GM12801 (cell line): ENCODE measurements around the gene OR2F2.

Source experiments
- TF ChIP-seq, protein P1 (sequence below): IDR thresholded peaks from one replicate; pipeline ENCODE4 v1.5.1; 2011; ENCODE audit warnings: control low read depth; ENCODE audit not compliant: insufficient read length; ENCODE audit errors: extremely low read depth

The OR2F2 gene

GRCh38 chr7:143934526-143935325, at the start of gene OR2F2:
TSS of gene OR2F2 (plus strand) at chr7:143935233. CDS start at chr7:143935233, 0 bp downstream.
- TF ChIP-seq, protein P1, sequence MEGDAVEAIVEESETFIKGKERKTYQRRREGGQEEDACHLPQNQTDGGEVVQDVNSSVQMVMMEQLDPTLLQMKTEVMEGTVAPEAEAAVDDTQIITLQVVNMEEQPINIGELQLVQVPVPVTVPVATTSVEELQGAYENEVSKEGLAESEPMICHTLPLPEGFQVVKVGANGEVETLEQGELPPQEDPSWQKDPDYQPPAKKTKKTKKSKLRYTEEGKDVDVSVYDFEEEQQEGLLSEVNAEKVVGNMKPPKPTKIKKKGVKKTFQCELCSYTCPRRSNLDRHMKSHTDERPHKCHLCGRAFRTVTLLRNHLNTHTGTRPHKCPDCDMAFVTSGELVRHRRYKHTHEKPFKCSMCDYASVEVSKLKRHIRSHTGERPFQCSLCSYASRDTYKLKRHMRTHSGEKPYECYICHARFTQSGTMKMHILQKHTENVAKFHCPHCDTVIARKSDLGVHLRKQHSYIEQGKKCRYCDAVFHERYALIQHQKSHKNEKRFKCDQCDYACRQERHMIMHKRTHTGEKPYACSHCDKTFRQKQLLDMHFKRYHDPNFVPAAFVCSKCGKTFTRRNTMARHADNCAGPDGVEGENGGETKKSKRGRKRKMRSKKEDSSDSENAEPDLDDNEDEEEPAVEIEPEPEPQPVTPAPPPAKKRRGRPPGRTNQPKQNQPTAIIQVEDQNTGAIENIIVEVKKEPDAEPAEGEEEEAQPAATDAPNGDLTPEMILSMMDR, result no peak

DNA sequence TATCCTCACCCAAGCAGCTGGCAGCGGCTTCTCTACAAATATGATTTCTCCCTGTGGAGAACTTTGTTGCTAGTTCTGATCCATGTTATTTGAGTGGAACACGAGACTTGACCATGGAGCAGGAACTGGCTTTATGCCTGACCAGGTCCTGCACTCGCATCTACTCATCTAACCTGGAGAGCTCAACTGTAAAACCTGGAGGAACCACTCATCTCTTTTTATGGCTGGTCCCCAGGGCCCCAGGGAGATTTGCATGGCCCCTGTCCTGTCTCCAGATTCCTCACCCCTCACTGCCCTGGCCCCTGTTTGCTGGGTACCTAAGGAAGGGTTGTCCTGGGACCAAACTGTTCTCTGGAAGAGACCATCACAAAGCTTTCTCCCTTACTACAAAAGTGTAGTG, 49.1 kb upstream of the OR2F2 start:
- TF ChIP-seq, protein P1, result no peak

- TF ChIP-seq, protein P1, result no peak
Measured at GRCh38 chr7:143886826-143887477, 48.1 kb upstream of the OR2F2 start.

DNA sequence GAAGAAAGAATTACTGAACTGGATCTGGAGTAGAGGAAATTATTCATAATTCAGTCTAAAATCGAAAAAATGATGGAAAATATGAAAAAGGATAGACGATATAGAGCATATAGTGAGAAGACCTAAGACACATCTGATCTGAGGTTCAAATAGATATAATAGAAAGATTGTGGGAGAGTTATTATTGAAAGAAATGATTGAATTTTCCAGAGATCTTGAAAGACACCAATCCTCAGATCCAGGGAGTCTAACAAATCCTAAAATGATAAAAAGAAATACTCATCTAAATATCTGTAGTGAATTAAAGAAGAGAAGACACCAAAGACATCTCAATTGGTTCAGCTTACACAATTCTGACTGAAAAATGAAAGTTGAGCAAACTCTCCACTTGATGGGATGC, 46.0 kb upstream of the OR2F2 start:
- TF ChIP-seq, protein P1, result no peak

DNA sequence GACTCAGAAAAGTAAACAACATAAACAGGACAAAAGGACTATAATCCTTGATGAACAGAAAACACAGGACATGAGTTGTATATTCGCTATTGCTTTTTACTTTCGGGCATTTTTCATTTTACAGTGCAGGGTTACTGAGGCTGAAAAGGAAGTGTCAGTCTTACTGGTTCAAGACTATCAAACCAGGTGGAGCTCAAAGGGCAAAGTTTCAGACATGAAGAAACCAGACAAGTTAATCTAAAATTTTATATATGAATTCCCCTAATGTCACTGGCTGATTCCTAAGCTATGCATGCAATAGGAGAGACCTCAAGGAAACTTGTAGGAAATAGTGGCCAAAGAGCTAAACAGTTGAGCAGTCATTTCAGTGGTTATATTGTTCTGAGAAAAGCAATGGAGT, 44.5 kb upstream of the OR2F2 start:
- TF ChIP-seq, protein P1, result no peak

DNA sequence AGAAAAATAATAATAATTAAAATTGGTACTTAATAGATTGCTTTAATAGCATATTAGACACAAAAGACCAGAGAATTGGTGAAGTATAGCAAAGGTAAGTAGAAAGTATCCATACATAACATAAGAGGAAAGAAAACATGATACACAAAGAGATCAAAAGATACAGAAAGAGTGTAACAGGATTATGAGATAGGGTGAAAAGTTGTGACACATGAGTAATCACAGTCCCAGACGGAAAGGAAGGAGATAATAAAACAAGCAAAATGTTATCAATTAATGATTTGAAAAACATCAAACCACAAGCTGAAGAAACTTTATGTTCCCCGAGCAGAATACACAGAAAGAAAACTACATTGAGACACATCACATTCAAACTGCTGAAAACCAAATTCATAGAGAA, 43.6 kb upstream of the OR2F2 start:
- TF ChIP-seq, protein P1, result no peak

- TF ChIP-seq, protein P1, result no peak
Measured at GRCh38 chr7:143892527-143893300, 42.3 kb upstream of the OR2F2 start.
